DOHH2 (cell line): ENCODE data around the gene NT5DC3.

Experiments
- H3F3A ChIP-seq: fragments of 200-600 bp; sonication (generic), shearing (Covaris generic); 2 replicates; pipeline ENCODE4 v1.6.0; 2016; ENCODE audit warnings: antibody characterized with exemption, mild to moderate bottlenecking; ENCODE audit not compliant: control insufficient read depth, insufficient read depth
- H3K27ac ChIP-seq: fragments of 200-600 bp; sonication (generic); 2 replicates; pipeline ENCODE4 v1.5.1; 2014; ENCODE audit warnings: low read depth, mild to moderate bottlenecking, low read length, moderate library complexity
- H3K27me3 ChIP-seq: fragments of 200-600 bp; sonication (generic); 2 replicates; pipeline ENCODE4 v1.6.1; 2014; ENCODE audit warnings: mild to moderate bottlenecking, low read length, mixed read lengths; ENCODE audit not compliant: control insufficient read depth
- H3K36me3 ChIP-seq: fragments of 200-600 bp; sonication (generic); 2 replicates; pipeline ENCODE4 v1.6.1; 2014; ENCODE audit warnings: mild to moderate bottlenecking, low read length, moderate library complexity, mixed read lengths; ENCODE audit not compliant: control insufficient read depth
- H3K4me1 ChIP-seq: fragments of 200-600 bp; sonication (generic); 2 replicates; pipeline ENCODE4 v1.6.1; 2014; ENCODE audit warnings: mild to moderate bottlenecking, low read length, mixed read lengths; ENCODE audit not compliant: control insufficient read depth
- H3K4me2 ChIP-seq: fragments of 200-600 bp; sonication (generic); 2 replicates; pipeline ENCODE4 v1.6.0; 2014; ENCODE audit warnings: mild to moderate bottlenecking, low read length, moderate library complexity
- H3K4me3 ChIP-seq: fragments of 200-600 bp; sonication (generic); 2 replicates; pipeline ENCODE4 v1.5.1; 2014; ENCODE audit warnings: mild to moderate bottlenecking, low read length, mixed read lengths
- H3K79me2 ChIP-seq: fragments of 200-600 bp; sonication (generic); 2 replicates; pipeline ENCODE4 v1.6.1; 2014; ENCODE audit warnings: mild to moderate bottlenecking, low read length, mixed read lengths; ENCODE audit not compliant: control insufficient read depth
- H3K9me2 ChIP-seq: fragments of 200-600 bp; sonication (generic); replicated peaks from 2 replicates; pipeline ENCODE4 v1.6.1; 2014; ENCODE audit warnings: mild to moderate bottlenecking, low read length, mixed read lengths; ENCODE audit not compliant: control insufficient read depth
- H3K9me3 ChIP-seq: fragments of 200-600 bp; sonication (generic); 2 replicates; pipeline ENCODE4 v1.6.1; 2014; ENCODE audit warnings: antibody characterized with exemption, low read length, mixed read lengths; ENCODE audit not compliant: control insufficient read depth, insufficient read depth
- H4K20me1 ChIP-seq: fragments of 200-600 bp; sonication (generic); 2 replicates; pipeline ENCODE4 v1.6.0; 2014; ENCODE audit warnings: low read depth, mild to moderate bottlenecking, antibody characterized with exemption, low read length, moderate library complexity; ENCODE audit not compliant: control insufficient read depth, insufficient read depth
- EZH2phosphoT487 ChIP-seq: fragments of 200-600 bp; sonication (generic); IDR thresholded peaks from 2 replicates; pipeline ENCODE4 v1.6.1; 2017; ENCODE audit warnings: borderline replicate concordance, mild to moderate bottlenecking, antibody characterized with exemption, low read length, moderate library complexity, mixed read lengths
- TF ChIP-seq, protein P1 (sequence below): fragments of 200-600 bp; sonication (generic); IDR thresholded peaks from one replicate; pipeline ENCODE4 v1.5.1; 2014; ENCODE audit warnings: antibody characterized with exemption, mild to moderate bottlenecking, low read depth, low read length; ENCODE audit not compliant: poor library complexity, severe bottlenecking

NT5DC3 gene

DNA sequence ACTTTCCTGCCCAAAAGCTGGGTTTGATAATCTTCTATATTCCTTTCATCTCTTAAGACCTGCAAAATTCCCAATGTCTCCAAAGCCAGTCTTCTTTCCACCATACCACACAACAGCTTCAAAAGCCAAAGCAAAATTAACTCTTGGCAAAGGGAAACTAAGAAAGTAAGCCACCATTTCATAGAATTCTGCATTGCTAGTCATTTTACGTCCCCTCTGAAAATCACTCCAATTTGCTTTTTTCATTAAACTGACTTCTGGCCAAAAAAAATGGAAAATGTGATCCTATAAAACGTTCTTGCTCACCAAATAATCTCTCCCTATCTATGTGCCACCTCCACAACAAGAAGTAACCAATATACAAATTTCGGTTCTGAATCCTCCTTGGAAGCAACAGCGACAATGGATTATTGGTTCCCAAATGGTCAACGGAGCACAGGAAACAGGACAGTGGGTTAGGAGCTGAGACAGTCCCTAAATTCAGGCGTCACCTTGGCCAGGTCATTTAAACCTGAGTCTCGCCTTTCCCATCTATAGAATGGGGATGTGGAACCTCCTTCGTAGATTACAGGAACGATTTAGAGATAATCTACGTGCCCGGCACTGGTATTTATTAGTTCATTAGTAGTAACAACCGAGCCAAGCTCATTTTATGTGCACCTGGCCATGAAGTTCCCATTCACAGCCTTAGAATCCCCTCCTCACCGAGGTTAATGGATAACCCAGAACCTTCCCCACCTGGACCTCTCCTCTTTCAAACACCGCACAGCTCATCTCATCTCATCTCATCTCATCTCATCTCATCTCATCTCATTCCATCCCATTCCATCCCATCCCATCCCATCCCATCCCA is 1.2 kb downstream of the NT5DC3 start:
- Histone ChIP-seq H3K27me3 (peaks cover 4% of the 10 kb centered on the region; the same call in 1 of the 2 replicates), H3K4me3 (peak overlapping the region; percentile 86), H3K79me2 (peaks cover 22% of the 10 kb centered on the region), H3K9me2 (no peaks in the 10 kb centered on the region), H4K20me1 (no peaks in the 10 kb centered on the region), H3K4me2 (peak overlapping the region; percentile 83), H3K9me3 (no peaks in the 10 kb centered on the region), H3K27ac (no peak overlapping the region), H3K36me3 (no peaks in the 10 kb centered on the region), H3K4me1 (peaks cover 14% of the 10 kb centered on the region), H3F3A (no peaks in the 10 kb centered on the region)
- TF ChIP-seq EZH2phosphoT487, result no peak
- TF ChIP-seq, protein P1, sequence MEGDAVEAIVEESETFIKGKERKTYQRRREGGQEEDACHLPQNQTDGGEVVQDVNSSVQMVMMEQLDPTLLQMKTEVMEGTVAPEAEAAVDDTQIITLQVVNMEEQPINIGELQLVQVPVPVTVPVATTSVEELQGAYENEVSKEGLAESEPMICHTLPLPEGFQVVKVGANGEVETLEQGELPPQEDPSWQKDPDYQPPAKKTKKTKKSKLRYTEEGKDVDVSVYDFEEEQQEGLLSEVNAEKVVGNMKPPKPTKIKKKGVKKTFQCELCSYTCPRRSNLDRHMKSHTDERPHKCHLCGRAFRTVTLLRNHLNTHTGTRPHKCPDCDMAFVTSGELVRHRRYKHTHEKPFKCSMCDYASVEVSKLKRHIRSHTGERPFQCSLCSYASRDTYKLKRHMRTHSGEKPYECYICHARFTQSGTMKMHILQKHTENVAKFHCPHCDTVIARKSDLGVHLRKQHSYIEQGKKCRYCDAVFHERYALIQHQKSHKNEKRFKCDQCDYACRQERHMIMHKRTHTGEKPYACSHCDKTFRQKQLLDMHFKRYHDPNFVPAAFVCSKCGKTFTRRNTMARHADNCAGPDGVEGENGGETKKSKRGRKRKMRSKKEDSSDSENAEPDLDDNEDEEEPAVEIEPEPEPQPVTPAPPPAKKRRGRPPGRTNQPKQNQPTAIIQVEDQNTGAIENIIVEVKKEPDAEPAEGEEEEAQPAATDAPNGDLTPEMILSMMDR, result no peak

DNA sequence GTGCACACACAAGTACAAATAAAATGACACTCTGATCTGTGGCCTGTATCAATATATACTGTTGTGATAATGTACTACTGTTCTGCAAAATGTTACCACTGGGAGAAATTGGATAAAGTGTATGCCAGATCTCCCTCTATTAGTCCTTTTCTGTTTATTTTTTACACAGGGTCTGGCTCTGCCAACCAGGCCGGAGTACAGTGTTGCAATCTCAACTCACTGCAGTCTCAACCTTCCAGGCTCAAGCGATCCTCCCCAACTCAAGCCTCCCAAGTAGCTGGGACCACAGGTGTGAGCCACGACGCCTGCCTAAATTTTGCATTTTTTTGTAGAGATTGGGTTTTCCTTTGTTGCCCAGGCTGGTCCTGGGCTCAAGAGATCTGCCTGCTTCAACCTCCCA is 1.9 kb downstream of the NT5DC3 start:
- Histone ChIP-seq H3K4me2 (no peak overlapping the region), H3F3A (no peaks in the 10 kb centered on the region), H3K79me2 (peaks cover 25% of the 10 kb centered on the region), H3K27ac (no peak overlapping the region), H3K9me3 (no peaks in the 10 kb centered on the region), H3K4me3 (no peak overlapping the region), H3K27me3 (peaks cover 2% of the 10 kb centered on the region; the same call in 1 of the 2 replicates), H3K36me3 (no peaks in the 10 kb centered on the region), H4K20me1 (no peaks in the 10 kb centered on the region), H3K9me2 (no peaks in the 10 kb centered on the region), H3K4me1 (peaks cover 14% of the 10 kb centered on the region)
- TF ChIP-seq, protein P1, result no peak
- no peak for TF ChIP-seq EZH2phosphoT487

DNA sequence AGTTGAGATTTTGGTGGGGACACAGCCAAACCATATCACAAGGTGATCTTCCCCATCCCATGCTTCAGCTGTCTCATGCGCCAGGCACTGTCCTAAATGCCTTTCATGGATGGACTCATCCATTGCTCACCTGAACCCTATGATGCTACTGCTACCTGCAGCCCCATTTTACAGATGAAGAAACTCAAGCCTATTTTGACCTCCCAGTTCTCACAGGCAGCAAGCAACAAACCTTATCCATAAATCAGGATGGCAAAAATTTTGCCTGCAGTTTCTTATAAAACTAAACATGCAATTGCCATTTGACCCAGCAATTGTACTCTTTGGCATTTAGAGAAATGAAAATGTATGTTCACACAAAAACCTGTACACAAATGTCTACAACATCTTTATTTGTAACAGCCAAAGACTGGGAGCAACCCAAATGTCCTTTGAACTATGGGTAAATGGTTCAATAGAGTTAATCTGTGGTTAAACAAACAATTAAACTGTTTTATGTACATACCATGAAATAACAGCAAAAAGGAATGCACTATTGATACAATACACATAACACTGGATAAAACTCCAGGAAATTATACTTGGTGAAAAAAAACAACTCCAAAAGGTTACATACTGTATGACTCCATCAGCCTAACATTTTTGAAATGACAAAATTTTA is 2.6 kb downstream of the NT5DC3 start:
- H3K36me3 ChIP-seq, result no peaks in the 10 kb centered on the region
- no peaks in the 10 kb centered on the region for H3K27me3 ChIP-seq
- no peak overlapping the region for H3K27ac ChIP-seq
- H4K20me1 ChIP-seq, result no peaks in the 10 kb centered on the region
- H3K4me1 ChIP-seq, result peaks cover 14% of the 10 kb centered on the region
- peaks cover 30% of the 10 kb centered on the region for H3K79me2 ChIP-seq
- no peaks in the 10 kb centered on the region for H3K9me3 ChIP-seq
- H3K4me2 ChIP-seq, result no peak overlapping the region
- H3F3A ChIP-seq, result no peaks in the 10 kb centered on the region
- H3K4me3 ChIP-seq, result no peak overlapping the region
- TF ChIP-seq, protein P1, result no peak
- no peak for TF ChIP-seq EZH2phosphoT487
- no peaks in the 10 kb centered on the region for H3K9me2 ChIP-seq
